Keratinocyte (primary cell): ENCODE data around the gene TMEM169. TPM values are rescaled to one million over a fixed set of nuclear protein-coding genes. Genes with fewer than 3 reads are reported as not detected.

Experiments
- DNase-seq: peaks from one replicate; pipeline ENCODE4 v3.0.0-alpha.2; 2011; ENCODE audit warnings: low read depth, missing footprints, low spot score
- FAIRE-seq: peaks from 2 replicates; lab custom pipeline; 2011; peaks lifted over from hg19 to GRCh38; lab: Jason Lieb, UNC
- H2AFZ ChIP-seq: 2 replicates; pipeline ENCODE4 v1.6.0; 2012; ENCODE audit warnings: low read length, control low read depth, inconsistent platforms; ENCODE audit not compliant: control insufficient read depth
- H3K27ac ChIP-seq: 2 replicates; pipeline ENCODE4 v1.5.1; 2011; ENCODE audit warnings: low read length; ENCODE audit not compliant: control insufficient read depth, insufficient read depth
- H3K27me3 ChIP-seq: 3 replicates; pipeline ENCODE4 v1.6.0; 2011; ENCODE audit warnings: low read length; ENCODE audit not compliant: control insufficient read depth, insufficient read depth; ENCODE audit errors: extremely low read depth
- H3K36me3 ChIP-seq, 2 experiments: 2 replicates in 1 of 2; 3 replicates in 1 of 2; pipeline ENCODE4 v1.5.1; 2011; ENCODE audit warnings: low read length in 2 of 2, mild to moderate bottlenecking in 1 of 2; ENCODE audit not compliant: control insufficient read depth in 2 of 2, insufficient read depth in 2 of 2; ENCODE audit errors: extremely low read depth in 1 of 2
- H3K4me1 ChIP-seq: 3 replicates; pipeline ENCODE4 v1.5.1; 2011; ENCODE audit warnings: low read length; ENCODE audit not compliant: control insufficient read depth, insufficient read depth; ENCODE audit errors: extremely low read depth
- H3K4me2 ChIP-seq: 3 replicates; pipeline ENCODE4 v1.6.0; 2011; ENCODE audit warnings: low read depth, low read length; ENCODE audit not compliant: control insufficient read depth, insufficient read depth; ENCODE audit errors: extremely low read depth
- H3K4me3 ChIP-seq, 3 experiments: fragments of 200-600 bp in 1 of 3; sonication (generic) in 1 of 3; 2 replicates in 2 of 3; 3 replicates in 1 of 3; pipeline ENCODE4 v1.5.1; 2011 to 2016; ENCODE audit warnings: low read length in 3 of 3, mild to moderate bottlenecking in 3 of 3, control low read depth in 2 of 3, inconsistent platforms in 1 of 3, low read depth in 1 of 3, mixed read lengths in 1 of 3, mixed run types in 1 of 3, moderate library complexity in 1 of 3; ENCODE audit not compliant: control insufficient read depth in 2 of 3, insufficient read depth in 2 of 3; ENCODE audit errors: extremely low read depth in 1 of 3
- H3K79me2 ChIP-seq: 2 replicates; pipeline ENCODE4 v1.6.0; 2012; ENCODE audit warnings: low read length; ENCODE audit not compliant: control insufficient read depth, insufficient read depth
- H3K9ac ChIP-seq: 3 replicates; pipeline ENCODE4 v1.6.0; 2011; ENCODE audit warnings: low read length; ENCODE audit not compliant: control insufficient read depth, insufficient read depth; ENCODE audit errors: extremely low read depth
- H3K9me1 ChIP-seq: 3 replicates; pipeline ENCODE4 v1.6.0; 2011; ENCODE audit warnings: low read length; ENCODE audit not compliant: control insufficient read depth, insufficient read depth; ENCODE audit errors: extremely low read depth
- H3K9me3 ChIP-seq: 2 replicates; pipeline ENCODE4 v1.5.1; 2012; ENCODE audit warnings: low read depth, low read length; ENCODE audit not compliant: control insufficient read depth
- H4K20me1 ChIP-seq: 3 replicates; pipeline ENCODE4 v1.6.0; 2011; ENCODE audit warnings: low read length; ENCODE audit not compliant: control insufficient read depth, insufficient read depth; ENCODE audit errors: extremely low read depth
- EZH2 ChIP-seq: IDR thresholded peaks from one replicate; pipeline ENCODE4 v1.6.1; 2012; ENCODE audit warnings: inconsistent platforms, mild to moderate bottlenecking, low read length, moderate library complexity
- dilution Hi-C: fragments of 300-500 bp; cut with MboI; formaldehyde crosslinking; loops from one replicate; pipeline ENCODE4 v1.7.0; 2020; ENCODE audit warnings: low sequenced_read_pairs; ENCODE audit not compliant: extremely low pct_ligation_motif_present
- polyA plus RNA-seq, 5 experiments: library from polyadenylated mRNA; depleted of rRNA in 3 of 5; stranded (reverse) in 3 of 5; stranded (forward) in 1 of 5; unstranded in 1 of 5; fragments of >200 nt; gene quantifications; 1 replicate in 1 of 5; 2 replicates in 3 of 5; 3 replicates in 1 of 5; pipeline versions ENCODE4 v1.2.1 to v1.2.3, GENCODE V29; 2011 to 2012; ENCODE audit warnings: missing spikeins in 2 of 5, low read depth in 1 of 5, low replicate concordance in 1 of 5
- TF ChIP-seq, protein P1 (sequence below), 3 experiments: IDR thresholded peaks in 1 of 3; conservative IDR thresholded peaks in 1 of 3; optimal IDR thresholded peaks in 1 of 3; 2 replicates in 2 of 3; 3 replicates in 1 of 3; pipeline versions ENCODE3 to v1.5.1; 2011; ENCODE audit warnings: low read length in 3 of 3, mild to moderate bottlenecking in 3 of 3, moderate library complexity in 2 of 3, control low read depth in 1 of 3, inconsistent platforms in 1 of 3; ENCODE audit not compliant: insufficient read depth in 2 of 3; ENCODE audit errors: extremely low read depth in 1 of 3

Gene TMEM169
- polyA plus RNA-seq, 1 donor (not counting 4 experiments of a cell fraction or from before 2014, with no cell fraction given): not detected

GRCh38 chr2:216081012-216081411 lies 707 bp upstream of the TMEM169 start:
- no peaks in the 10 kb centered on the region for H3K9me1 ChIP-seq
- H4K20me1 ChIP-seq: no peaks in the 10 kb centered on the region
- peak overlapping the region; percentile 97 for H2AFZ ChIP-seq
- TF ChIP-seq EZH2: no peak
- TF ChIP-seq, protein P1, sequence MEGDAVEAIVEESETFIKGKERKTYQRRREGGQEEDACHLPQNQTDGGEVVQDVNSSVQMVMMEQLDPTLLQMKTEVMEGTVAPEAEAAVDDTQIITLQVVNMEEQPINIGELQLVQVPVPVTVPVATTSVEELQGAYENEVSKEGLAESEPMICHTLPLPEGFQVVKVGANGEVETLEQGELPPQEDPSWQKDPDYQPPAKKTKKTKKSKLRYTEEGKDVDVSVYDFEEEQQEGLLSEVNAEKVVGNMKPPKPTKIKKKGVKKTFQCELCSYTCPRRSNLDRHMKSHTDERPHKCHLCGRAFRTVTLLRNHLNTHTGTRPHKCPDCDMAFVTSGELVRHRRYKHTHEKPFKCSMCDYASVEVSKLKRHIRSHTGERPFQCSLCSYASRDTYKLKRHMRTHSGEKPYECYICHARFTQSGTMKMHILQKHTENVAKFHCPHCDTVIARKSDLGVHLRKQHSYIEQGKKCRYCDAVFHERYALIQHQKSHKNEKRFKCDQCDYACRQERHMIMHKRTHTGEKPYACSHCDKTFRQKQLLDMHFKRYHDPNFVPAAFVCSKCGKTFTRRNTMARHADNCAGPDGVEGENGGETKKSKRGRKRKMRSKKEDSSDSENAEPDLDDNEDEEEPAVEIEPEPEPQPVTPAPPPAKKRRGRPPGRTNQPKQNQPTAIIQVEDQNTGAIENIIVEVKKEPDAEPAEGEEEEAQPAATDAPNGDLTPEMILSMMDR (optimal IDR thresholded peaks at IDR 0.05 in 1 of 3, IDR thresholded peaks at IDR 0.05 in 1 of 3, conservative IDR thresholded peaks at IDR 0.05 in 1 of 3; ENCODE audit: extremely low read depth in 1 of 3, insufficient read depth in 2 of 3, low read length in 3 of 3): no peak
- dilution Hi-C loops: no loop called here
- H3K9me3 ChIP-seq: no peaks in the 10 kb centered on the region
- H3K4me2 ChIP-seq: peak overlapping the region; percentile 96
- no peaks in the 10 kb centered on the region for H3K79me2 ChIP-seq
- H3K27ac ChIP-seq: no peak overlapping the region
- FAIRE-seq (no peak), DNase-seq (no peak)
- no peaks in the 10 kb centered on the region for H3K36me3 ChIP-seq
- no peaks in the 10 kb centered on the region for H3K4me1 ChIP-seq
- H3K27me3 ChIP-seq: peaks cover 4% of the 10 kb centered on the region
- H3K4me3 ChIP-seq: peak overlapping the region; percentile 58 to 82 (median 82)
- H3K9ac ChIP-seq: peak overlapping the region; percentile 67

DNA sequence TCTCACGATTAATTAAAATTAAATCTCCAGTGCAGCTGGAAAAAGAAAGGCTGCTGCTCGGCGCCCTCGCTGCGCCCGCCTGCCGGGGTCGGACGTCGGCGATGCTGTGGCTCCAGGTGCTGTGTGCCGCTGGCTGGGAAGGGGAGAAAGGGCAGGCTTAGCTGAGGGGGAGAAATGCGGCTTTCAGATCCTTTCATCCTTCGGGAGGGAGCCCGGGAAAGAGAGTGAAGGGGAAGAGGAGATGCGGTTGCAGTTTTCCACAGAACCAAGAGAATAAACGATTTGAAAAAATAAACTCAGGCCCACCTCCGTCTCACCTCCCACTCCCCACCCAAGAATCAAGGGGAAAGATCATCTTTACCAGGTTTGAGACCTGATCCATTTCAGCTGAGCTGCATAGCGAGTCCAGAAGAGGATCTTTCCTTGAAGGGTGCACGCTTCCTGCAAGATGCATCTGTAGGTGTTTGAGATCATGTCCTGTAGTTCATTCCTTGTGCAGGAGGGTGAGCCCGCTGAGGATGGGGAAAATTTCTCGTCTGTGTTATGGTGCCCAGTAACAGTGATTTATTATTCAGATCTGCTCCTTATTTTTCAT lies 495 bp downstream of the TMEM169 start:
- H3K9ac ChIP-seq: peak overlapping the region; percentile 67
- no peaks in the 10 kb centered on the region for H3K9me1 ChIP-seq
- H2AFZ ChIP-seq: peak overlapping the region; percentile 50
- H3K27ac ChIP-seq: no peak overlapping the region
- TF ChIP-seq, protein P1 (optimal IDR thresholded peaks at IDR 0.05 in 1 of 3, IDR thresholded peaks at IDR 0.05 in 1 of 3, conservative IDR thresholded peaks at IDR 0.05 in 1 of 3; ENCODE audit: extremely low read depth in 1 of 3, insufficient read depth in 2 of 3, low read length in 3 of 3): no peak
- TF ChIP-seq EZH2: peak; percentile 43
- FAIRE-seq (no peak), DNase-seq (no peak)
- no peaks in the 10 kb centered on the region for H3K79me2 ChIP-seq
- peaks cover 4% of the 10 kb centered on the region for H3K27me3 ChIP-seq
- H3K4me2 ChIP-seq: peak overlapping the region; percentile 96
- H3K36me3 ChIP-seq: no peaks in the 10 kb centered on the region
- no peaks in the 10 kb centered on the region for H3K4me1 ChIP-seq
- H3K9me3 ChIP-seq: no peaks in the 10 kb centered on the region
- dilution Hi-C loops: no loop called here
- peak overlapping the region; percentile 58 to 82 (median 82) for H3K4me3 ChIP-seq
- H4K20me1 ChIP-seq: no peaks in the 10 kb centered on the region
